Stimulated activated CD8-positive, alpha-beta memory T cell treated with anti-CD3 and anti-CD28 coated beads, Interleukin-12 subunit alpha, Interleukin-12 subunit beta, amount 100 ng/mL, for 24 hours (primary cell): ENCODE measurements around the gene PDZD8.
"Not testable (repeated sequence)": the region's sequence is repeated elsewhere in the genome, so short reads cannot be mapped to it uniquely, and the experiment has no call there.

ENCODE experiments used
- DNase-seq: peaks from one replicate; pipeline ENCODE4 v3.0.0-alpha.2; 2020; ENCODE audit errors: extremely low read depth

The PDZD8 gene

DNA sequence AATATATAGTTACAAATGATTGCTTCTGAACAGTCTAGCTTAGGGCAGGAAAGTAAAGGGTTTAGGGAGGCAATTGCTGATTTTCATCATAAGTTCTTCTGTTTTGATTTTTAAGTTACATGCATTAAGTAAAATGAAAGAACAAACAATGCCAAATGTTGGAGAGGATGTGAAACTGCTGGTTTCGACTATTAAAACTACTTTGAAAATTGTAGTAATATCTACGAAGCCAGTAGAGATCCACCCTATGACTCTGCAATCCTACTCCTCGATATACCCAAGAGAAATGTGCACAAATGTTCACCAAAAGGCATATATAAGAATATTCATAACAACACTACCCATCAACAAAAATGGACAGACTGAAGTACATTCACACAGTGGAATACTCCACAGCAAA lies 24.3 kb downstream of the PDZD8 start:
- DNase-seq: no peak

DNA sequence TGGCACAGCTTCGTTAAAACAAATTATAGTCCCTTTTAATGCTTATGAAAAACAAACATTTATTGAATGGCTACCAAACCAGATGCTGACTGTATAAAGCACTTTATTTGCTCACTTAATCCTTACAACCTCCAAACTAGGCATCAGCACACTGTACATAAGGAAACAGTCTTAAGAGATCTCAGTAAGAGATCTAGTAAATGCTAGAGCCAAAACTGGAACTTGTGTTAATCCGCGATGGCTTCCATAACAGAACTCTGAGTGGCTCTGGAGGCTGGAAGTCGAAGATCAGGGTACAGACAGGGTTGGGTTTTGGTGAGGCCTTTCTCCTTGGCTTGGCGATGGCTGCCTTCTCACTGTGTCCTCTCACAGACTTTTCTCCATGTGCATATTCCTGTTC lies 27.0 kb downstream of the PDZD8 start:
- no peak for DNase-seq

DNA sequence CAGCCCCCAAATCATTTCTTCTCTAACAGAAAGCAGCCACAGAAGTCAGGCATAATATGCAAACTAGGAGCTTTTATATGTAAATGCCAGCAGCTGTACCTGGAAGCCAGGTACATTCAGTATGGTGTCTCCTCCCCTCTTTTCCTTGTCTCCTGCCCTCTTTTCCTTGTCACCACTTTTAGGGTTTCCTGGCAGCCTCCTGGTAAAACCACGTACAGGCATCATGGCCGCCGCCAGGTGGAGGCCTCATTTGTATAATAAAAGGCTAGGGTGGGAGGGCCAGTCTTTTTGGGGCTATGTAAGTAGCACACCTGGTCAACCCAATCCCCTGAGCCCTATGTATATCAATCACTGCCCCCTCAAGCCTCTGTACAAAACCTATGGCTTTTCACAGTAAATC lies 28.7 kb downstream of the PDZD8 start:
- no peak for DNase-seq

DNA sequence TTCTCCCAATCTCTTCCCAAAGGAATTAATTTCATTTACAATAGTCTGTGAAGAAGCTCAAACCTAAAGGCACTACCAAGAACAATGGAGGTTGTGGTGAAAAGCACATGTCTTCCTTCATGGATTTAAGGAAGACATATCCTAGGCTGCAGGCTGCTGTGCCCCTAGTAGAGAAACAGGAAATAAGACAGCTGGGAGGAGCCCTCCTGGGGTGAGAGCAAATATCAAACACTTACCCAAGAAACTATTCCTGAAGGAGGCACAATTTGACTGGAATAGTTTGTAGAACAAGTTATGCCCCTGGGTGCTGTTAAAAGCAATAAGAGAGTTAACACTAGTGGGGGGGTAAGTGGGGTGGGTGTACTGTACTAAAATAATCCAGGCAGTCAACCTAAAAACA lies 30.1 kb downstream of the PDZD8 start:
- DNase-seq: no peak

DNA sequence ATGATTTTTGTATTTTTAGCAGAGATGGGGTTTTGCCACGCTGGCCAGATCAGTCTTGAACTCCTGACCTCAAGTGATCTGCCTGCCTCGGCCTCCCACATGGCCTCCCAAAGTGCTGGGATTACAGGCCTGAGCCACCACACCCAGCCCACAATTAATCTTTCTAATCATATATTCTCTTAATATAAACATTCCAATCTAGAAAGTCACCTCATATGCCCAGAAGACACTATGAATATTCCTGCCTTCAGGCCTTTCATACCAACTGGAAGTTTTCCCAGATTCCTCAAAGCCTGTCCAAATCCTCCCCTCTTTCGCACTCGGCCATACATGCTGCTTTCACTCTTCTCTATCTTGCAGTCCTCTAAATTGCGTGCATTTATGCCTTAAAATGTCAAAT lies 32.6 kb downstream of the PDZD8 start:
- no peak for DNase-seq

DNA sequence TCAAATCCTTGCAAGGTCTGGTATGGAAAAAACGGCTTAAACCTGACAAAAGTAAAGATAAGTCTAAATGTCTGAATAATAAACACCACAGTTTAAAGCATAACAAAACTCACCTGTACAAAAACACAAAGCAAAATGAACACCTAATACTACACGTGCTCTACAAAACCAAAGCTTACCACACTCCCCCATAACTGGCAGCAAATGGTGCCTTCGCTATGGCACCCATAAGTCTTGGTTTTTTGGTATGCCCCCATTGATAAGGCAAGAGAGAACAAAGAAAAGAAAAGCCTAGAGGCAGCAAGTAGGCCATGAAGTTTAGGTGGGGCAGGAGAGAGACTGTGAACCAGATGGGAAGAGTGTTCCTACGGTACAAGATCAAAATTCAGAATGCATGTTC lies 34.2 kb downstream of the PDZD8 start:
- DNase-seq: no peak

DNA sequence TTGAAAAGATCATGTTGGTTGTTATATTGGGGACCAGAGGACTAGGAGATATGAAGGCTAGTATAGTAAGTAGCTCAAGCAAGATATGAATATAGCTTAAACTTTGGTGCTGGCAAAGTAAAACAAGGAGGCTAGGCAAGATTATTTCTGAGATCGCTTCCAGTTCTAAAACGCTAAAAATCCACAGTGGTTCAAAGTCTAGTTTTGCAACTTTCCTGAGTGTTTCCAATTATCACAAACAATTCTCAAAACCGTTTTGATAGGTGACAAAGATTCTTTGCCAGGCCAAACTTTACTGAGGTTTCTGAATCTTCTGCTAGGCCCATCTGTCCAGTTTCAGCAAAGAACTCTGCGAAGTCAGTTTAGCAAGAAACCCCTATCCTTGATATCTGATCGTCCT lies 35.3 kb downstream of the PDZD8 start:
- DNase-seq: no peak

DNA sequence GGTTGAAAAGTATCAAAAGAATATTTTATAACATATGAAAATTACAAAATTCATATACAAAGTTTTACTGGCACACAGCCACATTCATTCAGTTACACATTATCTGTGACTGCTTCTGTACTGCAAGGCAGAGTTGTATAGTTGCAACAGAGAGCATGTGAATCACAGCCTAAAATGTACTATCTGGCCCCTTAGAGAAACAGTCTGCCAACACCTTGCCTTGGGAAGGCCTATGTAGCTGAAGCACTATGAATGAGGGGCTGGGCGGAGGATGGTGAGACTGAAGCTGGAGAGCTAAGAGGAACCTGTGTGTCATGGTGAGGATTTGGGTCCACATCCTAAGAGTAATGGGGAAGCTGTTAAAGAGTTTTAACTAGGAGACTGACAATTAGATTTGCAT lies 35.7 kb downstream of the PDZD8 start:
- DNase-seq: no peak

DNA sequence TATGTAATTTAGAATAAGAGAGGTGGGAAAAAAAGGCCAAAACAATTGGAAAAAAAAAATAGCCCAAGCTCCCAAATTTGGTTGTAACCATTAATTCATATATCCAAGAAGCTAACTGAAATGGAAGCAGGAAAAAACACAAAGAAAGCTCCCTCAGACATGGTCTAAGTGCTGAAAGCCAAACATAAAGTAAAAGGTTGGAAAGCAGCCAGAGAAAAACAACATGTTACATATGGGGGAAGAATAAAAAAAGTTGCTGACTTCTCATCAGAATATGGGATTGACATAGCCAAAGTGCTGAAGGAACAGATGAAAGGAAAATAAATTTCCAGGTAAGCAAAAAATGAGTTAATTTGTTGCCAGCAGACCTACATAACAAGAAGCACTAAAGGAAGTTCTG lies 40.3 kb downstream of the PDZD8 start:
- no peak for DNase-seq

DNA sequence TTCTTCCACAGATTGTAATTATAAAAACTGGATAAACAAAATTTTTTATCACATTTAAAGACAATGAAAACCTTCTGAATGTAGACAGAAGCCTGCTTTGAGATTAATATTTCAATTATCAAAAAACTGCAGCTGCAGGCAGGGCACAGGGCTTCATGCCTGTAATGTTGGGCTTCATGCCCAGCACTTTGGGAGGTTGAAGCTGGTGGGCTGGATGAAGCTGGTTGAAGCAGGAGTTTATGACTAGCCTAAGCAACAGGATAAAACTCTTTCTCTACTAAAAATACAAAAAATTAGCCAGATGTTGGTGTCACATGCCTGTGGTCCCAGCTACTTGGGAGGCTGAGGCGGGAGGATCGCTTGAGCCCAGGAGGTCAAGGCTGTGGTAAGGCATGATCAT lies 41.2 kb downstream of the PDZD8 start:
- DNase-seq: no peak

DNA sequence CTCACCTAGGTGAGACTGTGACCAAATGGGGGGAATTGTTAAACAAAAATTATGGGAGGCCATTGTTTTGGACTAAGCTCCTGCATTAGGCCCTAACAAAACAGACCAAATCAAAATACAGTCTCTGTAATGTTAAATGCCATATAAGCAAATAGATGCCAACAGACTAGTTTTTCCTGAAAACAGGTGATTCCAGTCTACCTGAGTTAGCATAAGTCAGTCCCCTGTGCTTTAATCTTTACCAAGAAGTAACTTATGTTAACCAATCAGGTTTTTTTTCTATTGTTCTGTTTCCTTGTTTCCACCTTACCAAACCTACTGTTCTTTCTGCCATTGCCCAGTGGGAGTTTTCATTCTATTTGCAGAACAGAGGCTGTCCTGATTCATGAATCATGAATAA lies 48.0 kb downstream of the PDZD8 start:
- no peak for DNase-seq

DNA sequence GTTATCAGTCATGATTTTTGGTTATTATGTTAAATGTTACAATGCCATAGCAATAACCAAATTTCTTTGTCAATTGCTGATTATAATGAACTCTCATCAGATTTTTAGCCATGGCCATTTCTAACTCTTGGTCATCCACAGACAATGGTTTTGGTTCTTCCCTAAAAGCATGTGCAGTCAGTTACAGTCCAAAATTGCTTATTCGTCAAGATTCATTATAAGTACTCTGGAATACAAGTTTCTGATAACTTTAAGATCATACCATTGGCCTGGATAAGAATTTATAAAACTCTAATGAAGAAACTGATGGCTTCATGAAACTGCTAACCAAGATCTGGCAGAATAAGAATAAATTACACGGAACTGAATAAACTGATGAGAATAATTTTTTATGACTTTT lies 50.9 kb downstream of the PDZD8 start:
- no peak for DNase-seq

DNA sequence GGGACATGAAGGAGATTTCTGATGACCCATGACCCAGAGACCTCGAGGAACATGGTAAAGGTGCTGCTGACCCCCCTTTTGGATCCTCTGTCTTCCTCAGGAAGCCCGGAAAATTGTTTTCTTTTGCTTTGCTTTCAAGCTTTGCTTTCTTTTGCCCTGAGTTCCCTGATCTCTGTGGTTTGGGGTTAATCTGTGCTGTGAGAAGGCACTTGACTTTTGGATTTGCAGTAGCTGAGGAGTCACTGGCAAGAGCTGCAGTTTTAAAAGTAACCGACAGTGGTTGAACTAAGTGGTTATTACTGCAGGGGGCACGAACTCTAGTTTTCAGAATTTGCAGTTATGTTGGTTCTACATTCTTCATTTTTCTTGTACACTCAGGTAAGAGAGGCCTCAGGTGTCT lies 53.0 kb downstream of the PDZD8 start:
- DNase-seq: no peak

DNA sequence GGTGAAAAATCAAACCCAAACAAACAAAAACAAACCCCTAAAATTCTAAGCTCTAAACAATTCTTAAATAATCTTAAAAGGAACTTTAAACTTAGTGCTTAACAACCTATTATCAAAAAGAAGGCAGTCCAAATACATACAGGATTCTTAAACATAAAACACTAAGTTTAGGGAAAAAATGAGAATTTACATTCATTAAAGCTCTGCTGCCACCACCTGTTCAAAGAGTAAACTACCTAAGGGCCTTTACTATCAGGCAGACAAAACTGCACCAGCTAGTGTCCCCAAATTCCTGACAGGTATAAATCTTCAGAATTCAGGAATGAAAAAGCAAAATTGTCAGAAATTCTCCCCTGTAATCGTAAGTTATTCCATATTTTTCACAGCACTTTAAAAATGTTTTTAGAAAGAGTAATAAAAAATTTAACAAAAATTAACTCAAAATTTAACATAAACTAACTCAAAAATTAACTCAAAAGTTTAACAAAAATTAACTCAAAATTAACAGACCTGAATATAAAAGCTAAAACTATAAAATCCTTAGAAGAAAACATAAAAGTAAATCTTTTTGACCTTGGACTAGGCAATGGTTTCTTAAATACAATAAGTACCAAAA lies 55.1 kb downstream of the PDZD8 start:
- DNase-seq: no peak

DNA sequence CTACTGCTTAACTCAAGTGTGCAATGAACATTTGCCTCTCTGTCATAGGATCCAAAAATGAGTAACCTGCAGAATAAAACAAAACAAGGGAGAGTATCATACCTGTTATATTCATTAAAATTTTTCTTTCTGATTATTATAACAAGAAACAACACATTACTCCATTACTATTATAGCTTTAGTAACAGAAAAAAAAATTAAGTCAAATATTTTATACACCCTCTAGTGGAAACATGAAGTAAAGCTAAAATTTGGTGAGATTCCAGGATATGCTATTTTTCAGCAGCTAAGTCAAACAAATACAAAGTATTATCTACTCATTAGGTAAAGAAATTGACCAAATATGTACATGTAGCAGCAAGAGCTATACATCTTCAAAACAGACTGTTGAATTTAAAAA lies 56.3 kb downstream of the PDZD8 start:
- no peak for DNase-seq

DNA sequence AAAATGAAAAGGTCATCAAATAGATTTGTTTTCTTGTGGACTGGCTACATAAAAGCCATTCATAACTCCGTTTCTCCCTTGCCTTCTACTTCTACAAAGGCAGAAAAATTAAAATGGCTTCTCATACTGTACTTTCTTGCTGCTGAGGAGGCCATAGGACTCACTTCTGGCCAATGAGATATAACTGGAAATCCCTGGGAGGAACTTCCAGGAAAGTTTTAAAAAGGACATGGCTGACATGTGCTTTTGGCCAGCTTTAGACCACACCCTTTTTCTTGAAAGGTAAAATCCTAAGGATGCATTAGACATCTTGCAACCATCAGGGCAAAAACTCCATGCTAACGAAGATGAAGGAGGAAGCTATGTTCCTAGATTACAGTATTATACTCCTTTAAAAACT lies 58.5 kb downstream of the PDZD8 start:
- no peak for DNase-seq

DNA sequence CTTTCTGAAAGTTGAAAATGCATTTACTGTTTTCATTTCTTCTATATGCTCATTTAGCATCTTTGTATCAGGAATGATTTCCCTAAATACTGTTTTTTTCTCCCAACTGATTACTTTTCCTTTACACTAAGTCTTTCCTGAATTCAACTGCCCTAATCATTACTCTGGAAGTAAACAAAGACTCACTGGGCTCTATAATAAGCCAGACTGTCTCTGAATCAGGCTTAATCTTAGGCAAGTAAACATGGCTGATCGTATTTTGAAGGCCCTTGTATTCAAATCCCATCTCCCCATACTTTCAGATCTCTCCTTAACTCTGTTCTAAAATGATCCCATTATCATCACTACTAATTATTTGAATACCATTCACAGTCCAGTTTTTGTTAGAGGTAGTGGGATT lies 61.6 kb downstream of the PDZD8 start:
- no peak for DNase-seq

DNA sequence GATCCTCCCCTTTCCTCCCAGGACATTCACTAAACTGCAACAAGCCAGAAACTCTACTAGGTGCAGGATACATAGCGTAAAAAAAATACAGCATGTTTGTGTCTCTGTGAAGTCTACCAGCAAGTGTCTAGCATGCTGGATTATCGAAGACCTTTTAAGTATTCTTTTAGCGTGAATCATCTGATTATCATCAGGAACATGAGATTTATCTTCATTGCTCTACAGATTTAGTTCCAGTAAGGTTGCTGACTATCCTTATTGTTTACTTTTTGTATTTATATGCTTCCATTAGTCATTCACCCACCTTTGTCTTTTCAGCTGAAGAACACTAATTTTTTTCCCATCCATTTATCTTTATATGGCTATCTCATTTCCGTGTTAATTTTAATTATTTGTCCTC lies 62.8 kb downstream of the PDZD8 start:
- no peak for DNase-seq

DNA sequence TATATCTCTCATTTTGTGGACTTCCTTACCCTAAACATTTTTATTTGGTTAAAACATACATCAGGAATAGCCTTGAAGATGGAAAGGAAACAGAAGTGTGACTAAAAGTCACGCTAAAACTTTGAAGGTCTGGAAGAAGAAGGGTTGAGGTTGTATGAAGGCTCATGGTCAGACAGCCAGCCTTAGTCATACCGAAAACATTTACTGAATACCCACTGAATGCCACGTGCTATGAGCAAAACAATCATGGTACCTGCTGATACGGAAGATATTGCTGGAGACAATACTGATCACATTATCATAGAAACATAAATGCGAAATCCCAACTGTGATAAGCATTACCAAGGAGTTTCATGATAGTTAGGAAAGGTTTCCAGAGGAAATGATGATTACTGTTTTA lies 64.0 kb downstream of the PDZD8 start:
- no peak for DNase-seq

DNA sequence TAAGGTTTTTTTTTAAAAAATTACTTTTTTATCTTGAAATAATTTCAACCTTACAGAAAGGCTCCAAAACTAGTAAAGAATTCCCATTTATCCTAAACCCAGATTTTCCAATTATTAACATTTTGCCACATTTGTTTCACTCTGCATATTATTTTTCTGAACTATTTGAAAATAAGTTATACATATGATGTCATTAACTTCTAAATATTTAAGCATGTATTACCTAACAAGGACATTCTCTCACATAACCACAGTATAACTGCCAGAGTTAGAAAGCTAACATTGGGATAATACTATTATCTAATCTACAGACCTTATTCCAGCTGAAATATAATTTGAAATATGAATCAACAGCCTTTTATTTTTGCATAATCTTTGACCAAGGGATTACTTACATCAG lies 68.6 kb downstream of the PDZD8 start:
- no peak for DNase-seq

DNA sequence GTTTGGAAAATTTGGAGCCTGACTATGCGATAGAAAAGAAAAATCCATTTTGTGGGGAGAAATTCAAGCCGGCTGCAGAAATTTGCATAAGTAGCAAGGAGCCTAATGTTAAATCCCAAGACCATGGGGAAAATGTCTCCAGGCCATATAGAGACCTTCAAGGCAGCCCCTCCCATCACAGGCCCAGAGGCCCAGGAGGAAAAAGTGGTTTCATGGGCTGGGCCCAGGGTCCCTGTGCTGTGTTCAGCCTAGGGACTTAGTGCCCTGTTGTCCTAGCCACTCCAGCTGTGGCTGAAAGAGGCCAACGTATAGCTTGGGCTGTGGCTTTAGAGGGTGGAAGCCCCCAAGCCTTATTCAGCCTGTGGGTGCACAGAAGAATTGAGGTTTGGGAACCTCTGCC lies 71.8 kb downstream of the PDZD8 start:
- DNase-seq: not testable (repeated sequence)

DNA sequence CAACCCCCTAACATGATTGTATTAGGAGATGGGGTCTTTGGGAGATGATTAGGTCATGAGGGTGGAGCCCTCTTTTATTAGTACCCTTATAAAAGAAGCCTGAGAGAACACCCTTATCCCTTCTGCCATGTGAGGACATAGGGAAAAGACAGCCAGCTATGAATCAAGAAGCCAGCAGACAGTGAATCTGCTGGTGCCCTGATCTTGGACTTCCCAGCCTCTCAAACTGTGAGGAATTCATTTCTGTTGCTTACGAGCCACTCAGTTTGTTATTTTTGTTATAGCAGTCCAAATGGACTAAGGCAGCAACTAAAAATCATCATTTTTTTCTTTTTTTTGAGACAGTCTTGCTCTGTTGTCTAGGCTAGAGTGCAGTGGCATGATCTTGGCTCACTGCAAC lies 74.6 kb downstream of the PDZD8 start:
- DNase-seq: no peak

DNA sequence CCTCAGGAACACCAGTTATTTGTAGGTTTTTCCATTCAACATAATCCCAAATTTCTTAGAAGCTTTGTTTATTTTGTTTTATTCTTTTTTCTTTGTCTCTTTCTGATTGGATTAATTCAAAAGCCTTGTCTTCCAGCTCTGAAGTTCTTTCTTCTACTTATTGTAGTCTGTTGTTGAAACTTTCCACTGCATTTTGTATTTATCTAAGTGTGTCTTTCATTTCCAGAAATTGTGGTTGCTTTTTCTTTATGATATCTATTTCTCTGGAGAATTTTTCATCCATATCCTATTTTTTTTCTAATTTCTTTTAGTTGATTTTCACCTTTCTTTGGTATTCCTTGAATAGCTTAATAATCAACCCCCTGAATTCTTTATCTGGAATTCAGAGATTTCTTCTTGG lies 75.8 kb downstream of the PDZD8 start:
- no peak for DNase-seq

DNA sequence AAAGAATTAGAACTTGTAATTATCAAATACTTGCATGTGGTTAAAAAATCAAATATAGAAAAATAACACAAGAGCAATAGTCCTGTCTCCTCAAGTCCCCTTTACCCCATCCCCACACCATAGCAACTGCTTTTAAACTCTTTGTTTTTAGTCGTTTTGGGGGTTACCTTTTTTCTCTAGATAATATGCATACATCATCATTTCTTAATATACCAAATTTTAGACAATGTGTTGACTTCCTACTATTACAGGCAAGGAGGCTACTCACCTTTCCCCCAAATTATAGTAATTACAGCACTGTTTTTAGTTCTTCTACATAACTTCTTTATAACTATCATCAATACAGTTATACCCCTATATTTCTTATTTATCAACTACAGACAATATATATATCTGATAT lies 77.0 kb downstream of the PDZD8 start:
- no peak for DNase-seq

DNA sequence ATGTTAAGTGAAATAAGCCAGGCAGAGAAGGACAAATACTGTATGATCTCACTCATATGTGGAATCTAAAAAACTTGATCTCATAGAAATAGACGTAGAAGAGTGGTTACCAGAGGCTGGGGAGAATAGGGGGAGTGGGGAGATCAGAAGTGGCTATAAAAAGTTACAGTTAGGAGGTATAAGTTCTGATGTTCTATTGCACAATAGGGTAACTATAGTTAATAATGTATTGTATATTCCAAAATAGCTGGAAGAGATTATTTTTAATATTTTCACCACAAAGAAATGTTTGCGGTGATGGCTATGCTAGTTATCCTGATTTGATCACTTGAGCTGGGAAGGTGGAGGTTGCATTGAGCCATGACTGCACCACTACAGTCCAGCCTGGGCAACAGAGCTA lies 80.5 kb downstream of the PDZD8 start:
- DNase-seq: no peak
